ENCODE results near the gene FRAT1. TPM values are rescaled to one million over a fixed set of nuclear protein-coding genes. Genes with fewer than 3 reads are reported as not detected.
A peak's percentile ranks its signal among the peaks of the same experiment; 100 is the strongest.

Gene FRAT1
- total and polyA plus RNA-seq, 3 experiments from 2014 or later = 4.3 to 13.3 (median 4.7) TPM

DNA sequence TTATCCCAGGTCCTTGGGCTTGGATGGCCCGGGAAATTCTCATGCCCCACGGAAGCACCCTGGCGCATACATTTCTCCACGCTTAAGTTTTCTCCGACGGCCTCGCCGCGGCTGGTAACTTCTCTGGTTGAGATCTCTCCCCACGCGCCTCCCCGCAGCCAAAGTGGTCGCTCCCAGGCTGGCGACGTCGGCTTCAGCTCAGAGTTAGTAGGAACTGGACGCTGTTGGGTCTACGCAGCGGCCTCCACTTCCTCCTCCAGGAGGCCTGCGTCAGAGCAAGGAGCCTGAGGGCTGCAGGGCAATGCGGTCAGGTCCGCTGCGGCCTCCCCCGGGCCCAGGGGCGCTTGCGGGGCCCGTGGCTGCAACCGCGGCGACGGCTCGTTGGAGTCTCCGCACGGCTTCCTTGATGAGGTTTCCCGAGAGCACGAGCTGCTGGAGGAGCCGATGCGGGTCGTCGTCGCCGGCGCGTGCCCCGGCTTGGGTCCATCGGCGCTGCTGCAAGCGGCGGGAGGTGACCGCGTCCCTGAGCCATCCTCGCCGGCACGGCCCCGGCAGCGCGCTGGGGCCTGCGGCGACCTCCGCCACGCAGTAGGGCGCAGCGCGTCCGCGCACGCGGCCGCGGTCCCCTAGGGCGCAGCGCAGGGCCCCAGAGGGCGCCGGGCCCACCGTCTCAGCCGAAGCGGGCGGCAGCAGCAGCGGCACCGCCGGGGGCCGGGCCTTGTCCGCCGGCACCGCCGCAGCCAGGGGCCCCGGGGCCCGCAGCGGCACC lies 14.7 kb downstream of the FRAT1 start:
- peak in 4 of 5 donors; percentile 10 to 52 (median 32) for DNase-seq
- Mint-ChIP-seq H3K4me3 (peak overlapping the region; percentile 89 to 96 (median 91)), H3K36me3 (peaks cover 0 to 33% (median 7%) of the 10 kb centered on the region in 3 donors), H3K9me3 (peaks cover 0 to 2% (median 0%) of the 10 kb centered on the region in 5 donors), H3K4me1 (peaks cover 33 to 52% (median 47%) of the 10 kb centered on the region in 3 donors), H3K27me3 (peaks cover 2 to 3% of the 10 kb centered on the region in 2 donors), H3K27ac (peak overlapping the region; percentile 72 to 98 (median 85))
- CTCF ChIA-PET = interaction anchor here (1.4 to 5.7 kb wide), 7 partner anchors 9 to 66 kb away, joined by 4 to 41 read pairs (median 5); partner anchors contain the start of genes ARHGAP19 and FRAT1
- Histone ChIP-seq H3K27me3 (ENCODE audit: insufficient read depth, low read length, poor library complexity, severe bottlenecking) (no peaks in the 10 kb centered on the region), H3K4me3 (ENCODE audit: low read length) (peak overlapping the region; percentile 67), H3K27ac (ENCODE audit: low read depth, low read length) (peak overlapping the region; percentile 96), H3K9me3 (ENCODE audit: low read length) (no peaks in the 10 kb centered on the region), H3K4me1 (ENCODE audit: insufficient read depth, low read length) (peaks cover 28% of the 10 kb centered on the region), H3K36me3 (ENCODE audit: insufficient read depth, low read length) (no peaks in the 10 kb centered on the region)
- POLR2A ChIA-PET = interaction anchor here (0.5 to 4.9 kb wide), 6 partner anchors 12 to 403 kb away, joined by 3 to 75 read pairs (median 8); partner anchors contain the start of genes ARHGAP19, FRAT1 and ZFYVE27

DNA sequence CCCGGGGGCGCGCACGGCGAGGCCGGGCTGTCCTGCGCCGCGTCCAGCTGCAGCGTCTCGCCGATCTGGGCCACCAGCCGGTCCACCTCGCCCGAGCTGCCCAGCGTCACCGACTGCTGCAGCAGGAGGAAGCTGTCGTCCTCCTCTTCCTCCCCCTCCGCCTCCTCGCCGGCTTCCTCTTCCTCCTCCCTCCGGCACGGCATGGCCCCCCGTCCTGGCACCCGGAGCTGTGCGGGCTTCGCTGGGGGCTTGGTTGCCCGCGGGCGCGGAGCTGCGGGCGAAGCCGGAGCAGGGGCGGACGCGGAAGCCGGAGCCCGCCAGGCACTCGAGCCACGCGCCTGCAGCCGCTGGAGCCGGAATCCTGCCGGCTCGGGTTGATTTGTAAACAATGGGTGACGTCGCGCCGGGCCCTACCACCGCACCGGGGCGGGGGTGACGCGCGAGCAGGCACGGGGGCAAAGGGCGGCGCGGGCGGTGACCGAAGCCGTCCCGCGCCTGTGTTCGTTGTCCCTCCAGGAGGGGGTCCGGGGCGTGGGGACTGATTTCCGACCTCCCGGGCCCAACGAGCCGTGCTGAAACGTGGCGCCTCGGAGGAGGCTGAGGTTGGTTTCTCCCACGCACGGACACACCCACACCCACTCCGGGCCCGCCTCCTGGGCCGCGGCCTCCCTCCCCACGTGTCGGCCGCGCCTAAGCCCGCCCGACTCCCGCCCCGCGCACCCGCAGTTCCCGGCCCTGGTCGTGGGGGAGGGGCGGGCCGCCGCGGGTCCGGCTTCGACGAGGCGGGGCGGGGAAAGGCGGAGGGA lies 15.5 kb downstream of the FRAT1 start, which contains the start of gene FRAT2:
Gene FRAT2, minus strand, starts transcription at position 360 of the 806 bp plus-strand sequence. Its CDS starts 157 bp downstream, at position 203.
- Histone ChIP-seq H3K4me3 (ENCODE audit: low read length) (peak within 1 kb of the TSS; percentile 81), H3K9me3 (ENCODE audit: low read length) (no peaks in the 10 kb centered on the region), H3K4me1 (ENCODE audit: insufficient read depth, low read length) (peaks cover 28% of the 10 kb centered on the region), H3K27ac (ENCODE audit: low read depth, low read length) (peak within 1 kb of the TSS; percentile 96), H3K36me3 (ENCODE audit: insufficient read depth, low read length) (no peaks in the 10 kb centered on the region), H3K27me3 (ENCODE audit: insufficient read depth, low read length, poor library complexity, severe bottlenecking) (no peaks in the 10 kb centered on the region)
- Mint-ChIP-seq H3K27me3 (peaks cover 2 to 3% of the 10 kb centered on the region in 2 donors), H3K4me3 (peak within 1 kb of the TSS; percentile 89 to 96 (median 91)), H3K4me1 (peaks cover 31 to 46% (median 42%) of the 10 kb centered on the region in 3 donors), H3K36me3 (peaks cover 0 to 27% (median 7%) of the 10 kb centered on the region in 3 donors), H3K27ac (peak within 1 kb of the TSS; percentile 84 to 98 (median 91)), H3K9me3 (peaks cover 0 to 2% (median 0%) of the 10 kb centered on the region in 5 donors)
- DNase-seq = peak; percentile 83 to 94 (median 90)
- ChIA-PET POLR2A (interaction anchor here (1.2 to 4.9 kb wide), 2 partner anchors 16 to 43 kb away, joined by 7 to 75 read pairs; partner anchors contain the start of genes ARHGAP19 and FRAT1), CTCF (interaction anchor here (1.5 to 5.7 kb wide), 5 partner anchors 9 to 66 kb away, joined by 5 to 41 read pairs (median 5); partner anchors contain the start of gene FRAT1)

DNA sequence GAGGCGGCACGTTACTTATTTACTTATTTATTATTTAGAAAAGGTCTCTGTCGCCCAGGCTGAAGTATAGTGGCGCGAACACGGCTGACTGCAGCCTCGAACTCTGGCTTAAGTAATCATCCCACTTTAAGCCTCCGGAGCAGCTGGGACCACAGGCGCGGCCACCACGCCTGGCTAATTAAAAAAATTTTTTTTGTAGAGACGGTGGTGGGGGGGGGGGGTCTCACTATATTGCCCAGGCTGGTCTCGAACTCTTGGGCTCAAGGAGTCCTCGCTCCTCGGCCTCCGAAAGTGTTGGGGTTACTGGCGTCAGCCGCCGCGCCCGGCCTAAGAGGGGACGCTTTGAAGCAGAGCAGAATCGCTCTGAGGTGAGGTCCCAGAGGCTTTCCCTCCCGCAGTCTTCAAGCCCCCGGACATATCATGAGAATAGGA lies 16.1 kb downstream of the FRAT1 start:
- Histone ChIP-seq H3K4me1 (ENCODE audit: insufficient read depth, low read length) (peaks cover 26% of the 10 kb centered on the region), H3K27me3 (ENCODE audit: insufficient read depth, low read length, poor library complexity, severe bottlenecking) (no peaks in the 10 kb centered on the region), H3K36me3 (ENCODE audit: insufficient read depth, low read length) (no peaks in the 10 kb centered on the region), H3K9me3 (ENCODE audit: low read length) (no peaks in the 10 kb centered on the region), H3K27ac (ENCODE audit: low read depth, low read length) (no peak overlapping the region), H3K4me3 (ENCODE audit: low read length) (peak overlapping the region; percentile 81)
- peak overlapping the region; percentile 74 to 92 (median 80) for H3K4me3 Mint-ChIP-seq
- peaks cover 0 to 23% (median 5%) of the 10 kb centered on the region in 3 donors for H3K36me3 Mint-ChIP-seq
- ChIA-PET POLR2A (no interaction called here), CTCF (no interaction called here)
- H3K27me3 Mint-ChIP-seq = peaks cover 2 to 3% of the 10 kb centered on the region in 2 donors
- H3K27ac Mint-ChIP-seq = peak overlapping the region in 4 of 8 donors; percentile 23 to 87 (median 66)
- no peak for DNase-seq
- H3K4me1 Mint-ChIP-seq = peaks cover 26 to 40% (median 36%) of the 10 kb centered on the region in 3 donors
- peaks cover 0 to 2% (median 0%) of the 10 kb centered on the region in 5 donors for H3K9me3 Mint-ChIP-seq

DNA sequence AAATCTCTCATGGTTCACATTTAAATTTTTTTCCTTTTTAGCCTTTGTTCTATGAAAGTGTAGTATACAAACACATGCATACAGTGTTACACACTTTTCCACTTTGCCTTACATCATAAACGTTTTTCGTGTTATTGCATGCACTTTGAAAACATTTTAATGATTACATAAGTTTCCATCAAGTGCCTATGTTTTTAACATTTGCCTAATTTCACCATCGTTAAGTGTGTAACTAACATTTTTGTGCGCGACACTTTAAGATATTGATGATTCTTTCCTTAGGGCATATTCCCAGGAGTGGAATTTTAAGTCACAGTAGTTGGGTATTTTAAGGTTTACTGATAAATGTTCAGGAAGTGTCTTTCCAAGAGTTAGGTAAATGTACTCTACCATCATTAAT lies 16.9 kb downstream of the FRAT1 start:
- Histone ChIP-seq H3K4me1 (ENCODE audit: insufficient read depth, low read length) (peaks cover 23% of the 10 kb centered on the region), H3K36me3 (ENCODE audit: insufficient read depth, low read length) (no peaks in the 10 kb centered on the region), H3K27ac (ENCODE audit: low read depth, low read length) (no peak overlapping the region), H3K4me3 (ENCODE audit: low read length) (no peak overlapping the region), H3K27me3 (ENCODE audit: insufficient read depth, low read length, poor library complexity, severe bottlenecking) (no peaks in the 10 kb centered on the region), H3K9me3 (ENCODE audit: low read length) (no peaks in the 10 kb centered on the region)
- peaks cover 0 to 21% (median 5%) of the 10 kb centered on the region in 3 donors for H3K36me3 Mint-ChIP-seq
- peaks cover 2 to 3% of the 10 kb centered on the region in 2 donors for H3K27me3 Mint-ChIP-seq
- POLR2A ChIA-PET = no interaction called here
- H3K27ac Mint-ChIP-seq = peak overlapping the region in 5 of 8 donors; percentile 47 to 84 (median 72)
- CTCF ChIA-PET = no interaction called here
- peaks cover 25 to 32% (median 32%) of the 10 kb centered on the region in 3 donors for H3K4me1 Mint-ChIP-seq
- no peak for DNase-seq
- peaks cover 0 to 2% (median 0%) of the 10 kb centered on the region in 5 donors for H3K9me3 Mint-ChIP-seq
- H3K4me3 Mint-ChIP-seq = peak overlapping the region; percentile 45 to 85 (median 74)

DNA sequence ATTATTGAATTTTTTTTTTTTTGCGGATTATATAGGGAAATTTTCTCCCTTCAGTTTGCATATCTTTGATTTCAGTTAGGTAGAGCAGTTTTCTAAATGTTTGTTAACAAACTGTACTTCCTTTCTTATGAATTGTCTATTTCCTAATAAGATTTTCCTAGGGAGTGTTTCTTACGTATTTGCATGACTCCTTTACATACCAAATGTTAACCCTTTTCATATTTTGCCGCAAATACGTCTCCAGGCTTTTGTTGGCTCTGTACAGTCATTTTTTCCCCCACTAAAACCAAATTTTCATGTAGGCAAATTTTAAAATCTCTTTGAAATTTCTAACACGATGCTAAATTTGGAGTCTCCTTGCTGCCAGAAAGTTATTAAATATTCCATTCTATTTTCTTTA lies 17.4 kb downstream of the FRAT1 start:
- H3K36me3 Mint-ChIP-seq = peaks cover 0 to 16% (median 5%) of the 10 kb centered on the region in 3 donors
- peak overlapping the region in 3 of 8 donors; percentile 23 to 84 (median 83) for H3K27ac Mint-ChIP-seq
- POLR2A ChIA-PET = no interaction called here
- peaks cover 0 to 2% (median 0%) of the 10 kb centered on the region in 5 donors for H3K9me3 Mint-ChIP-seq
- CTCF ChIA-PET = no interaction called here
- Histone ChIP-seq H3K4me1 (ENCODE audit: insufficient read depth, low read length) (peaks cover 19% of the 10 kb centered on the region), H3K4me3 (ENCODE audit: low read length) (no peak overlapping the region), H3K27ac (ENCODE audit: low read depth, low read length) (no peak overlapping the region), H3K9me3 (ENCODE audit: low read length) (no peaks in the 10 kb centered on the region), H3K27me3 (ENCODE audit: insufficient read depth, low read length, poor library complexity, severe bottlenecking) (no peaks in the 10 kb centered on the region), H3K36me3 (ENCODE audit: insufficient read depth, low read length) (no peaks in the 10 kb centered on the region)
- no peak for DNase-seq
- H3K4me1 Mint-ChIP-seq = peaks cover 22 to 28% (median 27%) of the 10 kb centered on the region in 3 donors
- peak overlapping the region in 6 of 7 donors; percentile 53 to 85 (median 76) for H3K4me3 Mint-ChIP-seq
- peaks cover 2 to 3% of the 10 kb centered on the region in 2 donors for H3K27me3 Mint-ChIP-seq

DNA sequence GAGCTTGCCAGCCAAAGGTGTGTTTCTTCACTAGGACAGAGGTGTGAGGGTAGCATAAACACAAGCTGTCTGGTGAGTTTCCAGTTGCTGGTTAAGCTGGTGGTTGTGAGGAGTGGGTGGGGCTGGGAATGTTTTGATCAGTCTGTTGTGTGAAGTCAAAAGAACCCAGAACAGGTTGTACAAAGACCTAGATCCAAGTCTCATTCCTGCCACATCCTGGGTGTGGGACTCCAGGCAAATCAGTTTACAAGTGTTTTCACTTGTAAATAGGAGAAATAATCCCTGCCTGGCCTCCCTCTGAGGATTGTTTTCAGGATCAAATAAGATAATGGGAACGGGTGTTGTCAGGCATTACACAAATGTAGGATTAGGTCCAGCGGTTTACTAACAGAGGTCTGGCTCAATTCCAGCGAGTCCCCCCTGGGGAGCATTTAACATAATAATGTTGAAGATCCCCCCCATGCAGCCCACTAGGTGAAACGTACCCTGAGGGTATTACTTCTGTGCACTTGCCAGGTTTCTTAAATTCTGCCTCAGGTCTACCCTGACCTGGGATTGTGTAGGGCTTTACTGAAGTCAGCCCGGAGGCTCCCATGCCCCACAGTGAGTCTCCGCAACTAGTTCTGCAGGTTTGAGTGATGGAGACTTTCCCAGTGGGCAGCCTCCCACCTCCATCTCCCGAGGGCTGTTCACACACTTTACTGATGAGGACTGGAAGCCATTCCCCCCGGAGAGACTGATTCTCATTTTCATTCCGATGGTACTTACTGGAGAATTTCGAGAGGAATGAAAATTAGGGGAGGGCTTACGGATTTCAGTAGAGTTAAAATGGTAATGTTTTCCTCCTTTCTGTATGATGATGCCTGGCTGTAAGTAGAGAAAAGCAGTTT lies 18.1 kb downstream of the FRAT1 start:
- Histone ChIP-seq H3K27ac (ENCODE audit: low read depth, low read length) (no peak overlapping the region), H3K4me1 (ENCODE audit: insufficient read depth, low read length) (peaks cover 11% of the 10 kb centered on the region), H3K9me3 (ENCODE audit: low read length) (no peaks in the 10 kb centered on the region), H3K36me3 (ENCODE audit: insufficient read depth, low read length) (no peaks in the 10 kb centered on the region), H3K4me3 (ENCODE audit: low read length) (no peak overlapping the region), H3K27me3 (ENCODE audit: insufficient read depth, low read length, poor library complexity, severe bottlenecking) (no peaks in the 10 kb centered on the region)
- Mint-ChIP-seq H3K4me1 (peaks cover 15 to 20% (median 20%) of the 10 kb centered on the region in 3 donors), H3K27me3 (peaks cover 2 to 6% of the 10 kb centered on the region in 2 donors), H3K36me3 (peaks cover 0 to 12% (median 5%) of the 10 kb centered on the region in 3 donors), H3K4me3 (peak overlapping the region in 3 of 7 donors; percentile 10 to 85 (median 77)), H3K27ac (no peak overlapping the region), H3K9me3 (peaks cover 0 to 2% (median 0%) of the 10 kb centered on the region in 5 donors)
- CTCF ChIA-PET = no interaction called here
- DNase-seq = no peak
- POLR2A ChIA-PET = no interaction called here

DNA sequence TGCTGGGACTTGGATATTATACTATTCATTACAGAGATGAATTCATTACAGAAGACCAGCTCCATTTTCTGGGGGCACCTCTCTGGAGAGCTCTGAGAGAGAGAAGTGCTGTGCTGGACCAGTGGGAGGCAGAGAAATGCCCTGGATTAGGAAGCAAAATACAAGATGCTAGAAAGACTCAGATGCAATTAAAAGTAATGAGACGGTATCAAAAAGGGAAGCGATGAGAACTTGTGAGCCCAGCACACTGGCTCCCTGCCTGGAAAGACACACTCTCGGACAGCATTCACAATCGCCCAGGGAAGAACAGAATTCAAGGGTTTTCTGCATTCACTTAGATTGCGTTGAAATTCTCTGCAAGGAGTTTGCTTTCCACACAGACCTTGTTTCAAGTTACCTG lies 19.0 kb downstream of the FRAT1 start:
- ChIA-PET POLR2A (no interaction called here), CTCF (no interaction called here)
- Histone ChIP-seq H3K4me3 (ENCODE audit: low read length) (no peak overlapping the region), H3K36me3 (ENCODE audit: insufficient read depth, low read length) (no peaks in the 10 kb centered on the region), H3K27ac (ENCODE audit: low read depth, low read length) (no peak overlapping the region), H3K4me1 (ENCODE audit: insufficient read depth, low read length) (peaks cover 3% of the 10 kb centered on the region), H3K27me3 (ENCODE audit: insufficient read depth, low read length, poor library complexity, severe bottlenecking) (no peaks in the 10 kb centered on the region), H3K9me3 (ENCODE audit: low read length) (no peaks in the 10 kb centered on the region)
- peaks cover 0 to 6% (median 3%) of the 10 kb centered on the region in 3 donors for H3K36me3 Mint-ChIP-seq
- peaks cover 0 to 2% (median 0%) of the 10 kb centered on the region in 5 donors for H3K9me3 Mint-ChIP-seq
- peaks cover 2 to 6% of the 10 kb centered on the region in 2 donors for H3K27me3 Mint-ChIP-seq
- no peak overlapping the region for H3K27ac Mint-ChIP-seq
- no peak for DNase-seq
- peak overlapping the region in 1 of 7 donors; percentile 58 for H3K4me3 Mint-ChIP-seq
- H3K4me1 Mint-ChIP-seq = peaks cover 8 to 12% (median 11%) of the 10 kb centered on the region in 3 donors

All from CD8-positive, alpha-beta memory T cell (primary cell).